OCI-LY7 (cell line): ENCODE measurements around the gene KCNK6.

Experiments
- EZH2phosphoT487 ChIP-seq: fragments of 200-600 bp; sonication (generic); IDR thresholded peaks from 2 replicates; pipeline ENCODE4 v1.6.1; 2018; ENCODE audit warnings: low read depth, borderline replicate concordance, mild to moderate bottlenecking, mixed run types, antibody characterized with exemption, low read length, moderate library complexity, mixed read lengths
- TF ChIP-seq, protein P1 (sequence below): fragments of 200-600 bp; sonication (generic); conservative IDR thresholded peaks from 2 replicates; pipeline ENCODE4 v1.5.1; 2014; ENCODE audit warnings: mild to moderate bottlenecking, antibody characterized with exemption, low read length, moderate library complexity, mixed read lengths

DNA sequence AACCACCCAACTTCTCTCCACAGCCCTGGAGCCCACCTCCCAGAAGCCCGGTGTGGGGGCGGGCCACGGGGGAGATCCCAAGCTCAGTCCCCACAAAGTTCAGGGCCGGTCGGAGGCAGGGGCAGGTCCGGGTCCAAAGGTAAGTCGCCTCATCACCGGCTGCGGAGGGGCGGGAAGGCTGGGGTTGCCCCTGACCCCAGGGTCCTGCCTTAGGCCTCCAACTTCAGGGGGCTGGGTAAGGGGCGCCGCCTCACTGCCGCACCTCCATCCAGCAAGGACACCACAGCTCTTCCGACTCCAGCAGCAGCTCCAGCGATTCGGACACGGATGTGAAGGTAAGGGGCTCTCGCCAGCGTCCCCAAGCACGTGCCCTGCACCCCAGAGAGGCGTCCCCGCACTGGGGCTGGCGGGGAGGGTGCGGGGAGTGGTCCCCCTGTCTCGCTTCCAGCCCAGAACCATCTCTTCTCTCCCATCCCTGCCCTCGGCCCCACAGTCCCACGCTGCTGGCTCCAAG is 15.2 kb upstream of the KCNK6 start:
- TF ChIP-seq, protein P1, sequence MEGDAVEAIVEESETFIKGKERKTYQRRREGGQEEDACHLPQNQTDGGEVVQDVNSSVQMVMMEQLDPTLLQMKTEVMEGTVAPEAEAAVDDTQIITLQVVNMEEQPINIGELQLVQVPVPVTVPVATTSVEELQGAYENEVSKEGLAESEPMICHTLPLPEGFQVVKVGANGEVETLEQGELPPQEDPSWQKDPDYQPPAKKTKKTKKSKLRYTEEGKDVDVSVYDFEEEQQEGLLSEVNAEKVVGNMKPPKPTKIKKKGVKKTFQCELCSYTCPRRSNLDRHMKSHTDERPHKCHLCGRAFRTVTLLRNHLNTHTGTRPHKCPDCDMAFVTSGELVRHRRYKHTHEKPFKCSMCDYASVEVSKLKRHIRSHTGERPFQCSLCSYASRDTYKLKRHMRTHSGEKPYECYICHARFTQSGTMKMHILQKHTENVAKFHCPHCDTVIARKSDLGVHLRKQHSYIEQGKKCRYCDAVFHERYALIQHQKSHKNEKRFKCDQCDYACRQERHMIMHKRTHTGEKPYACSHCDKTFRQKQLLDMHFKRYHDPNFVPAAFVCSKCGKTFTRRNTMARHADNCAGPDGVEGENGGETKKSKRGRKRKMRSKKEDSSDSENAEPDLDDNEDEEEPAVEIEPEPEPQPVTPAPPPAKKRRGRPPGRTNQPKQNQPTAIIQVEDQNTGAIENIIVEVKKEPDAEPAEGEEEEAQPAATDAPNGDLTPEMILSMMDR = no peak
- no peak for TF ChIP-seq EZH2phosphoT487
